Measurements from ENCODE around the gene HYAL1. TPM values are rescaled to one million over a fixed set of nuclear protein-coding genes. Genes with fewer than 3 reads are reported as not detected.
A peak's percentile ranks its signal among the peaks of the same experiment; 100 is the strongest.

The HYAL1 gene
- 1.6 and 2.6 TPM in 2 replicates for total RNA-seq

DNA sequence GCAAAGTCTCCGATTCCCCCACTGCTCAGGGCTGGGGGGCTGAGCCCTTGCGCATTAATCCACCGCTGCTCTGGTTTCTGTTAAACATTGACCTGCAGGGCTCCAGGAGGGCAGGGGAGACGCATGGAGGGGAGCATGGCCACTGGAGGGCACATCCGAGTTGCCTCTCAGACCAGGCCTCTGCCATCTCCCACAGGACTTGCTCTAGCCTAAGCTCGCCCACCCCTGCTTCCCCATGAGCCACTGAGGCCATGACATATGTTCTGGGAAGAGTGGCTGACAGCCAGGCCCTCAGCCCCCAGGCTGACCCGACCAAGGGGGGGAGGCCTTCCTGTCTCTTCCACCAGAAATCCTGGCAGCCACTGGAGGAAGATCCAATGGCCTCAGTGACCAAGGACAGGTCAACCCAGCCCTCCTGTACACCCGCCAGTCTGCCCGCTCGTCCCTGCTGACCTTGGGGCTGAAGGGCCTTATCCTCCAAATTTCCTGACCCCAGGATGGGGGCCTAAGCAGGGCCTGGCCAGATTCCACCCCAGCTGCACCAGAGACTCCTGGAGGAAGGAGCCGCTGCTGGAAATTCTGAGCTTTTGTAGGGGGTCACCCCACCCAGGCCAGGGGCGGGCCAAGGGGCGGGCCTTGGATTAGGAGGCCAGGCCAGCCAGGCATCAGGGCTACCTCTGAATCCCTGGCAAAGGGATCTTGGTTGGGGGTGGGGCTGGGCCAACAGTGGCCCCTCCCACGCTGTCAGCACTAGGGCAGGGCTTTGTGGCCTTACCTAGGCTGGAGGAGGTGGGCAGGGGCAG is at the start of gene HYAL1:
TSS of gene HYAL1 (minus strand) at position 562 of the 803 bp plus-strand sequence. CDS start 618 bp downstream, outside the sequence.
- no peak within 1 kb of the TSS for H3K4me3 ChIP-seq (ENCODE audit: low read depth, low read length)
- peak; percentile 20 for TF ChIP-seq CTCF (IDR thresholded peaks at IDR 0.05; ENCODE audit: insufficient read depth, low read depth, low read length)
- peak; percentile 30 for DNase-seq (ENCODE audit: low read depth)

- no peak for DNase-seq (ENCODE audit: low read depth)
- peak; percentile 29 for TF ChIP-seq CTCF (IDR thresholded peaks at IDR 0.05; ENCODE audit: insufficient read depth, low read depth, low read length)
- H3K4me3 ChIP-seq (ENCODE audit: low read depth, low read length) = no peak overlapping the region
Observed at GRCh38 chr3:50352781-50353180, 49.4 kb upstream of the HYAL1 start.

- peak overlapping the region; percentile 97 for H3K4me3 ChIP-seq (ENCODE audit: low read depth, low read length)
- DNase-seq (ENCODE audit: low read depth) = no peak
- no peak for TF ChIP-seq CTCF (IDR thresholded peaks at IDR 0.05; ENCODE audit: insufficient read depth, low read depth, low read length)
Observed at GRCh38 chr3:50351323-50351697, 47.9 kb upstream of the HYAL1 start.

GRCh38 chr3:50350527-50351322 is 47.4 kb upstream of the HYAL1 start, which contains the start of the genes CYB561D2 and NPRL2:
Gene CYB561D2 (plus strand): TSS chr3:50350862. CDS start chr3:50351434, 572 bp downstream.
Gene NPRL2 (minus strand): TSS chr3:50350775. CDS start chr3:50350652, 123 bp downstream.
- TF ChIP-seq CTCF (IDR thresholded peaks at IDR 0.05; ENCODE audit: insufficient read depth, low read depth, low read length) = no peak
- peak; percentile 94 for DNase-seq (ENCODE audit: low read depth)
- H3K4me3 ChIP-seq (ENCODE audit: low read depth, low read length) = peak within 1 kb of the TSS; percentile 97

DNA sequence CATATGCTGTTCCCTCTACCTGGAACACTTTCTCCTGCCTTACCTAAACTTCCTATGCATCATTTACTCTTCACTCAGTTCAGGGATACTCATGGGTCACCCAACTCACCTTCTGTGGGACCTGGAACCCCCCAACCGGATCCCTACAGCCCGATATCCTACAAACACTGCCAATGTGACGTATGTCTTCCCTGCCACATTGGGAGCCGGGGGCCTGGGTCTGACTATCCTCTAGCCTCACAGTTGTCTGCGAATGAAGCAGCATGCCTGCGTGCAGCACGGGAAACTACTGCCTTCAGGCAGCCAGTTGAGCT is 46.8 kb upstream of the HYAL1 start:
- TF ChIP-seq CTCF (IDR thresholded peaks at IDR 0.05; ENCODE audit: insufficient read depth, low read depth, low read length) = no peak
- DNase-seq (ENCODE audit: low read depth) = no peak

DNA sequence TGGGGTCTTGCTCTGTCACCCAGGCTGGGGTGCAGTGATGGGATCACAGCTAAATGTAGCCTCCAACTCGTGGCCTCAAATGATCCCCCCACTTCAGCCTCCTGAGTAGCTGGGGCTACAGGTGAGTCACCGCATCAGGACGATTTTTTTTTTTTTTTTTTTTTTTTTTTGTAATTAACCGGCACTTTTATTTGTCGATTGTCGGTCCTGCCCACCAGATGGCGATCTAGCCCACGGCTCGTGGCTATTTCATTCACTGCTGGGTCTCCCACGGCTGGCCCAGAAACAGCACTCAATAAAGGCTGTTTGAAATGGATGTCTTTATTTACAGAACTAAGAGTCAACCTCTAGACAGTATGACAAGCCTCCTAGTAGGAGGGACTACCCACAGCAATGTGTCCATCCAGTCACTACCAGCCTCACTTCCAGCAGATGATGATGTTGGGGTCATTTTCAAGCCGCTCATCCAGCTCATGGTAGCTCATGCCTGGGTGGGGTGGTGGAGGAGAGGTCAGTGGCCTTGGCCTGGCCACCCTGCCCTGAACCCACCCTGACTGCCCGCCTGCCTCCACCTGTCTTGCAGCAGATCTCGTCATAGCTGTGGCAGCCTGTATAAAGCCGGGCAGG is 43.9 kb upstream of the HYAL1 start:
- TF ChIP-seq CTCF (IDR thresholded peaks at IDR 0.05; ENCODE audit: insufficient read depth, low read depth, low read length) = peak; percentile 61
- DNase-seq (ENCODE audit: low read depth) = peak; percentile 72
- H3K4me3 ChIP-seq (ENCODE audit: low read depth, low read length) = no peak overlapping the region

More for the DNA sequence above, 46.8 kb upstream of the HYAL1 start:
- H3K4me3 ChIP-seq (ENCODE audit: low read depth, low read length) = peak overlapping the region; percentile 97
